Embryonic facial prominence (tissue), 1 donor: ENCODE results near the gene LRP1.

Source experiments
- DNase-seq: peaks from one replicate; pipeline ENCODE4 v3.0.0-alpha.2; 2016; ENCODE audit errors: extremely low spot score

LRP1 gene

DNA sequence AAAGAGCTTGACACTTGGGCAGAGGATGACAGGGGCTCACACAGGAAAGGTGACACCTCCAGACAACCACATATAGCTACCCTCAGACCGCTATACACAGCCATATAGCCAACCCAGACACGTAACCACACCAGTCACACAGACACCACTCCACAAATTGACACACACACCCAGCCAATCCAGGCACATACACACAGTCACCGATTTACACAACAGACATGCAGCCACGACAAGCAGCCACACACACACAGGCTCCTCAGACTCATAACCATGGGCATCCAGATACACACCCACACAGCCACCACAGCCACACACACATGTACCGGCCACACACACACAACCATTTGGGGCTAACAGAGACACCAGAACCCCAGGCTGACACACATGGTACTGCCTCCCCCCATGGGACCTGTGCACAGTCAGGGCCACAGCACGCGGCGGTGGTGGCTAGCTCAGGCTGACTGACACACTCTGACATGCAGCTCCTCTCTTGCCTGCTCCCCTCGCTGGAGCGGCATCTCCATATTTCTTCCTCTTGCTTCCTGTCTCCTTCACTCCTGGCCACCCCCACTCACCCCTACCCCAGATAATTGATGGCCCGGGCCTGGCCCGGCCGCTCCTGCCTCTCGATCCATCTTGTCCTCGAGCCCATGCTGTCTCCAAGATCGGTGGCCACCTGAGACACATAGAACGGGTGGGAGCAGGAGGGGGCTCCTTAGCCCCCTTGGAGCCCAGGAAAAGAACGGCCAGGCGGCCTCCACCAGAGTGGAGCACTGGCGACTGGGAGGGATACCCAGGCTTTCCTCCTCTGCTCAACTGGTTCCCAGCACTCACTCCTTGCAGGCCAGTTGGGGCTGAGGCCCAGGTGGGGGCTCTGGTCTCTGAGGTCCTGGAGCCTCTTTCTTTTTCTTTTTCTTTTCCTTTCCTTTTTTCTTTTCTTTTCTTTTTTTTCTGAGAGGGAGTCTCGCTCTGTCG, 95.2 kb downstream of the LRP1 start:
- DNase-seq = no peak

DNA sequence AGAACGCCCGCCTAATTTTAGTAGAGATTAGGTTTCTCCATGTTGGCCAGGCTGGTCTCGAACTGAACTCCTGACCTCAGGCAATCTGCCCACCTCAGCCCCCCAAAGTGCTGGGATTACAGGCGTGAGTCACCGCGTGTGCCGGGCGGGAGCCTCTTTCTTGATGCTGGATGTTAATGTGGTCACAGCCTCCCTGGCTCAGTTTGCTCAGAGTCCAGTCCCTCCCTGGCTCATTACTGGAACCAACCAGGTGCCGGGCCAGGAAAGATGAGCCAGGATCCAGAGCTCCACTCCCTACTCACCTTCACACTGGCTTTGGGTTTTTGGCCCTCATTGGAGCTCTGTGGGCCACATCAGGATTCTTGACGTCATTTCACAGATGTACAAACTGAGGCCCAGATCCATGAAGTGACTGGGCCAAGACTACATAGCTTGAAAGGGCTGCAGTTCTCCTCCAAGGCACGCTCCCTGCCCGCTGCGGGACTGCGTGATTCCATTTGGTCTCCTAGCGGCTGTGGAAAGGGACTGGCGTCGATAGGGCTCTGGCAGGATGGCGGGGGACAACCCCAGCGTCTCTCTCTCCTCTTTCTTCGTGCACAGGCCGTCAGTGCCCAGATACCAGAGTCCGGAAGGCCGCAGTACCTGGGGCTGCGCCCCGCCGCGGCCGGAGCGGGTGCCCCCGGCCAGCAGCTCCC, 96.1 kb downstream of the LRP1 start:
- DNase-seq = no peak

DNA sequence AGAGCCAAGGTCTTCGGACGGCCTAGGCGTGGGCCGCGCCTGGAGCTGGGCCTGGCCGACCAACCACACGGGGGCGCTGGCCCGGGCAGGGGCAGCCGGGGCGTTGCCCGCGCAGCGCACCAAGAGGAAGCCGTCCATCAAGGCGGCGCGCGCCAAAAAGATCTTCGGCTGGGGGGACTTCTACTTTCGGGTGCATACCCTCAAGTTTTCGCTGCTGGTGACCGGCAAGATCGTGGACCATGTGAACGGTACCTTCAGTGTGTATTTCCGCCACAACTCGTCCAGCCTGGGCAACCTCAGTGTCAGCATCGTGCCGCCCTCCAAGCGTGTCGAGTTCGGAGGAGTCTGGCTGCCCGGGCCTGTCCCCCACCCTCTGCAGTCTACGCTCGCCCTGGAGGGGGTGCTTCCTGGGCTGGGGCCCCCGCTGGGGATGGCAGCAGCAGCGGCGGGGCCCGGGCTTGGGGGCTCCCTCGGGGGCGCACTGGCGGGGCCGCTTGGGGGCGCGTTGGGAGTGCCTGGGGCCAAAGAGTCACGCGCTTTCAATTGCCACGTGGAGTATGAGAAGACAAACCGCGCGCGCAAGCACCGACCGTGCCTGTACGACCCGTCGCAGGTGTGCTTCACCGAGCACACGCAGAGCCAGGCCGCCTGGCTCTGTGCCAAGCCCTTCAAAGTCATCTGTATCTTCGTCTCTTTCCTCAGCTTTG, 96.8 kb downstream of the LRP1 start:
- no peak for DNase-seq

DNA sequence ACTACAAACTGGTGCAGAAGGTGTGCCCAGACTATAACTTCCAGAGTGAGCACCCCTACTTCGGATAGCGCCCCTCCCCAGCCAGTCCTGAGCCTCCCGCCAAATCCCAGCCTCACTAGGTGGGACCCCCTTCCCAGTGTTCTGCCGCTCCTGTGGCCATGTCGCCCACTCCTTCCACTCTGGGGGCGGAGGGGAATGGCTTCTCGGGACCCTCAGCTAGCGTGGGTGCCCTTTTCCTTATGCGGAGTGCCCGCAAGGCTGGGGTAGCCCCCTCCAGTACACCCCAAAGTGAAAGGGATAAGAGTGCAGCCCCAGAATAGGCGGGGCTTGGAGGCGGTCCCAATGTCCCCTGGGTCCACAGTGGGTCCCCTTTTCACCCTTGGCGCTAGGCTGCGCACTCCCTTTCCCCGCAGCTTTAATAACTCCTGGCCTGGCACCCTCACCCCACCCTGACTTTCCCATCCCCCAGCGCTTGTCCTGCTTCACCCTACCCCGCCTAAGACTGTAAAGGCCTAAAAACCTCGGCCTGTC, 97.5 kb downstream of the LRP1 start:
- no peak for DNase-seq

GRCh38 chr12:57226588-57227314, 98.5 kb downstream of the LRP1 start:
- DNase-seq = no peak

GRCh38 chr12:57227315-57228115, 99.2 kb downstream of the LRP1 start:
- no peak for DNase-seq

DNA sequence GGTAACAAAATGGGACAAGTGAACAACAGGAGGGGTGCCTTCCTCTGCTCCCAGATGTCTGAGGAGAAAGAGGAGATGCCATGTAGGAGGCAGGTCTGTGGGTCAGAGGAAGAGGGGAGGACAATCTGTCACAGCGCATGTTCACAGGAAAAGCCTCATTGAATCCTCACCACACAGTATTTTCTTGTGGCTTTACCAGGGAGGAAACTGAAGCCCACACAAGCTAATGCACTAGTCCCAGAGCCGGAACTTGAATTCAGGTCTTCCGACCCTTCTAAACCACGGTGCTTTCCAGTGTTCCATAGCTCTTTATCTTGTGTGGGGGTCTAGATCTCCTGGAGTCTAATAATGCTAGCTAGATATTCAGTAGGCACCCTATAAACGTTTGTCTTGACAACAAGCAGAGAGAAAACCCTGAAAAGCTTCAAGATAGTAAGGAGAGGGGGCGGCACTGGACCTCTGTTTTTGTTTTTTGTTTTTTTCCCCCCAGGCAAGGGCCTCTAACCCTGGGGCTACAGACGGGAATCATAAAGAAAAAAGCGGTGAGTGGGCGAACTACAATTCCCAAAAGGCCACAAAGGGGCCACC, 100.9 kb downstream of the LRP1 start:
- DNase-seq = no peak

- peak; percentile 84 for DNase-seq
Measured at GRCh38 chr12:57229634-57230380, 101.5 kb downstream of the LRP1 start, which contains the start of gene SHMT2. SHMT2 (plus strand) TSS chr12:57229711; CDS start chr12:57229779, 68 bp downstream.

DNA sequence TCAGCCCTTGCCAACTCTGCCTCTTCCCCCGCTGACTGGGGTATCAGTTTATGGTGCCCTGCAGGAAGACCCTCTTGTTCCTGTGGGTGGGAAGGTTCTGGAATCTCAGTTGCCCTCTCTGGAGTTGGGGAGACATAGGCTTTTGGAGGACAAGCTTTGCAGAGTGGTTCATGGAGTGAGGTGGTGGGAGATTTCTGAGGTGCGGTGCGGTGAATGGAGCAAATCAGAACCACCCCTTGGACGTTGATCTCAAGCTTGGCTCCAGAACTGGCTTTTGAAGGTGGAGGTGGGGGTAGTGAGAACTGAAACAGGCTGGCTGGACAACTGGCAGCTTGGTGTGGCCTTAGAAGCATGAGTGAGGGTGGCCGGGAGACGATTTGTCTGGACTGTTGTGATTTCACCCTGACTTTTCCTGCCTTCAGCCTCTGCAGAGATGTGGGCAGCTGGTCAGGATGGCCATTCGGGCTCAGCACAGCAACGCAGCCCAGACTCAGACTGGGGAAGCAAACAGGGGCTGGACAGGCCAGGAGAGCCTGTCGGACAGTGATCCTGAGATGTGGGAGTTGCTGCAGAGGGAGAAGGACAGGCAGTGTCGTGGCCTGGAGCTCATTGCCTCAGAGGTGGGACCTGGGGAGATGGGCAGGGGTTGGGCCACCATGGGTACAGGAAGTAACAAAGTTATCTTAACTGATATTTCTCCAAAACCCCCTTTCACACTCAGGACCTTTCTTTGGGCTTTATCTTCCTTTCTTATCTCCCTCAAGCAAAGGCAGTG, 102.3 kb downstream of the LRP1 start:
- DNase-seq = no peak

- DNase-seq = no peak
Measured at GRCh38 chr12:57231276-57232021, 103.2 kb downstream of the LRP1 start.

- DNase-seq = no peak
Measured at GRCh38 chr12:57232156-57232756, 104.0 kb downstream of the LRP1 start.

GRCh38 chr12:57233357-57234232, 105.3 kb downstream of the LRP1 start:
- no peak for DNase-seq

- no peak for DNase-seq
Measured at GRCh38 chr12:57234233-57234570, 105.9 kb downstream of the LRP1 start.

DNA sequence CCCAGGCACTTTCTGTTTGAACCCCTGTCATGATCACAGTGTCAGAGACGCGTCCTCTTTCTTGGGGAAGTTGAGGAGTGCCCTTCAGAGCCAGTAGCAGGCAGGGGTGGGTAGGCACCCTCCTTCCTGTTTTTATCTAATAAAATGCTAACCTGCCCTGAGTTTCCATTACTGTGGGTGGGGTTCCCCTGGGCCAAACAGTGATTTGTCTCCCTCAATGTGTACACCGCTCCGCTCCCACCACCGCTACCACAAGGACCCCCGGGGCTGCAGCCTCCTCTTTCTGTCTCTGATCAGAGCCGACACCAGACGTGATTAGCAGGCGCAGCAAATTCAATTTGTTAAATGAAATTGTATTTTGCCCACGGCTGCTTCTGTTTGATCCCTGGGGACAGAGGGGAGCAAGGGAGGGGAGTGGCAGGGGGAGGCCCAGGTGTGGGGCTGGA, 106.3 kb downstream of the LRP1 start:
- DNase-seq = no peak

DNA sequence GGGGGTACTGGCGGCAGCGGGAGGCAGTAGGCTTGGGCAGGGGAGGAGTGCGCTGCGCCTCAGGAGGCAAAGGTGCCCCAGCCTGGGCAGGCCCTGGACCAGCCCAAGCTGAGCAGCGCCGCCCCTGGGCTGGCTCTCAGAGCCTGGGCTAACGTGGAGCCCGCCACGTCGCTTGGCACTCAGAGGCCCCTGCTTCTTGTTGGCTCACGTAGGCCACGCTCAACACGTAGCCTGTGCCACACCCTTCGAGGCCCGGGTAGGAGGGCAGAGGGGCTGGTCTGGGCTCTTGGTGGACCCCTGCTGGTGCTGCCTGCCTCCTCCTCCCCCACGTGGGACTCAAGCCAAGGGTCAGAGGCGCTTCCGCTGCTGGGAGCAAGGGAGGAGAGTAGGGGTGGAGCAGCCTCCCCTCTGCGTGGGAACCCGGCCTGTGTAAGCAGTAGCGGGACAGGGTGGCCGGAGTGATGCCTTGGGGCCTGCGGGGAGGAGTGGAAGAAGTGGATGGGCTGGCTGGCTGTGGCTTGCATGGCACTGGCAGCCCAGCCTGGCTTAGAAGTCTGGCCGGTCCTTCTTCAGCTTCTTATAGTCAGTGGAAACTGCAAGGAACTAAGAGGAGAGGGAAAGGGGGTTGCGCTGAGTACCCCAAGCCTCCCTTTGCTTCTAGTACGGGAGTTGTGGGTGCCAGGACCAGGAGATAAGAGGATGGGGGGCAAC, 106.9 kb downstream of the LRP1 start:
- DNase-seq = no peak

DNA sequence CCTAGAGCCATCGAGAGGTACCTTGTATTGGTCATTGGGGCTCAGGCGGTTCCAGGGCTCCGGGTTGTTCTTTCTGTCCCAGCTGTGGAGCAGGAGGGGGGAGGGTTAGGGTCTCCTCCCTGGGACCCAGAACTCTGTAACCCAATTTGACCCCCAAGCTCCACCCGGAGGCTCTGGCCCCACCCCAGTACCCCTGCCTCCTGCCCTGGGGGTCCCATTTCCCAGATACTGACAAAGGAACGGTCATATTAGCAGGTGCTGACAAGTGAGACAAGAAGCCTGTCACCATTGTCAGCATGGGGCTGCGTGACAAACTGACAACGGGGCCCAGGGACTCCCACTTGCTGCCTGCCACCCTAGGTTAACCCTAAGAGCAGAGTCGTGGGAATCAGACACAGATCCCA, 107.4 kb downstream of the LRP1 start:
- no peak for DNase-seq
